B cell (primary cell): Measurements from ENCODE around the gene ZNF320. TPM values are rescaled to one million over a fixed set of nuclear protein-coding genes. Genes with fewer than 3 reads are reported as not detected.
"Not testable (repeated sequence)": the region's sequence is repeated elsewhere in the genome, so short reads cannot be mapped to it uniquely, and the experiment has no call there.

Experiments
- ATAC-seq: fragments of 200-7000 bp; cut with Tn5 transposase; one replicate; pipeline ENCODE4 v1.10.0; 2021; ENCODE audit warnings: low read depth, mild to moderate bottlenecking, moderate number of reproducible peaks, moderate library complexity
- CTCF ChIA-PET: fragments of 350-600 bp; sonication (Branson Sonifier 250); formaldehyde crosslinking; loops from one replicate; lab custom pipeline; 2021; ENCODE audit warnings: antibody characterized with exemption, inconsistent platforms; lab: Charles Lee
- POLR2A ChIA-PET: fragments of 350-600 bp; sonication (Branson Sonifier 250); formaldehyde crosslinking; loops from one replicate; lab custom pipeline; 2021; ENCODE audit warnings: antibody characterized with exemption; lab: Charles Lee
- DNase-seq: peaks from one replicate; pipeline ENCODE4 v3.0.0; 2013
- H2AFZ ChIP-seq: 2 replicates; pipeline ENCODE4 v1.6.1; 2012; ENCODE audit warnings: mild to moderate bottlenecking, low read depth, low read length; ENCODE audit not compliant: insufficient read depth, poor library complexity, severe bottlenecking
- H3K27ac ChIP-seq, 2 donors: 1 replicate in 1 of 2; 2 replicates in 1 of 2; pipeline ENCODE4 v1.5.1; 2012 to 2013; ENCODE audit warnings: low read length in 2 of 2, mild to moderate bottlenecking in 2 of 2, moderate library complexity in 1 of 2
- H3K27me3 ChIP-seq, 4 experiments: fragments of 200-600 bp in 1 of 4; sonication (generic) in 1 of 4; replicated peaks in 1 of 4; 1 replicate in 2 of 4; 2 replicates in 2 of 4; pipeline versions ENCODE4 v1.6.1 to v1.7.0; 2013 to 2016; ENCODE audit warnings: low read length in 3 of 4, mild to moderate bottlenecking in 2 of 4, mixed read lengths in 1 of 4, moderate library complexity in 1 of 4; ENCODE audit not compliant: insufficient read depth in 4 of 4, control insufficient read depth in 3 of 4; ENCODE audit errors: control extremely low read depth in 1 of 4
- H3K36me3 ChIP-seq, 2 experiments: replicated peaks in 1 of 2; 1 replicate in 1 of 2; 2 replicates in 1 of 2; pipeline versions ENCODE4 v1.6.1 to v1.7.1; 2013; ENCODE audit warnings: low read length in 1 of 2; ENCODE audit not compliant: insufficient read depth in 2 of 2, control insufficient read depth in 1 of 2; ENCODE audit errors: control extremely low read depth in 1 of 2, extremely low read depth in 1 of 2
- H3K4me1 ChIP-seq, 2 donors: fragments of 200-600 bp in 1 of 2; sonication (generic) in 1 of 2; 1 replicate in 1 of 2; 2 replicates in 1 of 2; pipeline versions ENCODE4 v1.5.1 to v1.6.1; 2013 to 2017; ENCODE audit warnings: low read length in 2 of 2; ENCODE audit not compliant: control insufficient read depth in 2 of 2, insufficient read depth in 2 of 2
- H3K4me2 ChIP-seq: replicated peaks from 2 replicates; pipeline ENCODE3; 2012; ENCODE audit warnings: mild to moderate bottlenecking, low read depth, low read length; ENCODE audit not compliant: poor library complexity, severe bottlenecking
- H3K4me3 ChIP-seq, 5 experiments: fragments of 200-600 bp in 1 of 5; sonication (generic) in 1 of 5; 1 replicate in 3 of 5; 2 replicates in 2 of 5; pipeline versions ENCODE4 v1.5.1 to v1.7.0; 2011 to 2016; ENCODE audit warnings: low read length in 4 of 5, mild to moderate bottlenecking in 4 of 5, low read depth in 2 of 5, control low read depth in 1 of 5, moderate library complexity in 1 of 5; ENCODE audit not compliant: insufficient read depth in 1 of 5; ENCODE audit errors: control extremely low read depth in 1 of 5, extremely low read depth in 1 of 5
- H3K79me2 ChIP-seq: fragments of 200-600 bp; sonication (generic); one replicate; pipeline ENCODE4 v1.6.0; 2016; ENCODE audit warnings: low read length; ENCODE audit not compliant: control insufficient read depth, insufficient read depth
- H3K9ac ChIP-seq: fragments of 200-600 bp; sonication (generic); 2 replicates; pipeline ENCODE4 v1.6.1; 2017; ENCODE audit warnings: mild to moderate bottlenecking, low read length, moderate library complexity
- H3K9me3 ChIP-seq, 3 donors: one replicate each; pipeline versions ENCODE4 v1.6.1 to v1.7.1; 2013; ENCODE audit warnings: low read length in 2 of 3; ENCODE audit not compliant: control insufficient read depth in 2 of 3, insufficient read depth in 1 of 3; ENCODE audit errors: control extremely low read depth in 1 of 3
- H4K20me1 ChIP-seq: 2 replicates; pipeline ENCODE4 v1.6.0; 2012; ENCODE audit warnings: mild to moderate bottlenecking, low read length; ENCODE audit not compliant: insufficient read depth, control insufficient read depth, poor library complexity, severe bottlenecking
- H3K27ac Mint-ChIP-seq: one replicate; pipeline ENCODE4 v1.8.0; 2021; ENCODE audit warnings: mixed read lengths
- H3K27me3 Mint-ChIP-seq: one replicate; pipeline ENCODE4 v1.8.0; 2021; ENCODE audit warnings: mixed read lengths
- H3K4me1 Mint-ChIP-seq: one replicate; pipeline ENCODE4 v1.8.0; 2021; ENCODE audit warnings: mixed read lengths
- H3K4me3 Mint-ChIP-seq: one replicate; pipeline ENCODE4 v1.8.0; 2021; ENCODE audit warnings: mixed read lengths
- H3K9me3 Mint-ChIP-seq: one replicate; pipeline ENCODE4 v1.8.0; 2022; ENCODE audit warnings: mixed read lengths; ENCODE audit not compliant: insufficient read depth
- EZH2 ChIP-seq: IDR thresholded peaks from 2 replicates; pipeline ENCODE4 v1.6.1; 2012; ENCODE audit warnings: borderline replicate concordance, low read depth, mild to moderate bottlenecking, moderate library complexity, low read length; ENCODE audit not compliant: insufficient read depth, poor library complexity, severe bottlenecking
- WGBS: methylation state at CpG from one replicate; pipeline ENCODE4 v1.1.5; 2013; ENCODE audit warnings: missing lambda C conversion rate; ENCODE audit not compliant: insufficient coverage; 5-methylcytosine and 5-hydroxymethylcytosine counted together
- intact Hi-C: fragments of 100-400 bp; cut with micrococcal nuclease; formaldehyde crosslinking; loops from one replicate; pipeline ENCODE4 v1.10.0; 2022
- polyA plus RNA-seq: library from polyadenylated mRNA; depleted of rRNA; stranded (reverse); fragments of >200 nt; gene quantifications from 2 replicates; pipeline ENCODE4 v1.2.3, GENCODE V29; 2012
- total RNA-seq, 2 donors: library from RNA; stranded (reverse); fragments of 120-200 nt in 1 of 2; gene quantifications; 1 replicate in 1 of 2; 2 replicates in 1 of 2; pipeline versions ENCODE4 v1.2.3 to v1.2.4, GENCODE V29; 2013 to 2022
- TF ChIP-seq, protein P1 (sequence below): fragments of 200-600 bp; IDR thresholded peaks from one replicate; pipeline ENCODE4 v1.8.0; 2022; ENCODE audit warnings: antibody characterized with exemption, mild to moderate bottlenecking

The ZNF320 gene
- total and polyA plus RNA-seq, 2 donors (not counting 1 experiment from before 2014, with no cell fraction given): 14.5 to 33.1 TPM

DNA sequence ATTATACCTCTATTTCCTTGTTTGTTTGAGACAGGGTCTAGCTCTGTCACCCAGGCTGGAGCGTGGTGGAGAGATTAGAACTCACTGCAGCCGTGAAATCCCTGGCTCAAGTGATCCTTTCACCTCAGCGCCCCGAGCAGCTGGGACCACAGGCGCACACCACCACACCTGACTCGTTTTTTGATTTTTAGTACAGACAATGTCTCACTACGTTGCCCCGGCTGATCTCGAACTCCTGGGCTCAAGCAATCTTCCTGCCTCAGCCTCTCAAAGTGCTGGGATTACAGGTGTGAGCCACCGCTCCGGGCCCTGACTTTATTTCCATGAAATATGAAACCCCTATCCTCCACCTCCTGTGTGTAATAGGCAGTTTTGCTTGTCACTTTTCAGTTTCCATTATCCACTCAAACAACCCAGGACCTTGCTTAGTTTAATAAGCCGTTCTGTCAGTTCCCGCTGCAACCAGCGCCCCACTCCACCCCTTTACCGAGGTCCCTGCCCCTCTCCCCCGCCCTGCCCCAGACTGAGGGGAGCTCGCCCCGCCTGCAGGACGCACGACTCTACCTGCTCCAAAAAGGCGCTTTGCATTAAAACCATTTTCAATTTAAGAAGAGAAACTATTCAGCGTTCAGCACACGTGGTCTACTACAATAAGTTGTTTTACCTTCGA lies 48.4 kb upstream of the ZNF320 start:
- Mint-ChIP-seq H3K9me3 (peaks cover 14% of the 10 kb centered on the region), H3K27me3 (no peaks in the 10 kb centered on the region), H3K4me1 (peaks cover 17% of the 10 kb centered on the region), H3K4me3 (no peak overlapping the region), H3K27ac (no peak overlapping the region)
- H3K9ac ChIP-seq: no peak overlapping the region
- ChIA-PET CTCF (no interaction called here), POLR2A (no interaction called here)
- DNase-seq (no peak), ATAC-seq (no peak)
- H3K9me3 ChIP-seq: peaks cover 11 to 55% (median 46%) of the 10 kb centered on the region in 3 donors
- 97% methylated on average over 13 of the region's 24 CpGs for WGBS
- no peak overlapping the region for H2AFZ ChIP-seq
- no peak overlapping the region for H3K27ac ChIP-seq
- no peaks in the 10 kb centered on the region for H4K20me1 ChIP-seq
- no peaks in the 10 kb centered on the region for H3K27me3 ChIP-seq
- no peak overlapping the region for H3K4me2 ChIP-seq
- no peak overlapping the region for H3K4me3 ChIP-seq
- peaks cover 21% of the 10 kb centered on the region for H3K79me2 ChIP-seq
- H3K36me3 ChIP-seq: peaks cover 8 to 10% of the 10 kb centered on the region in 2 experiments
- peaks cover 6 to 16% of the 10 kb centered on the region in 2 donors for H3K4me1 ChIP-seq
- TF ChIP-seq, protein P1, sequence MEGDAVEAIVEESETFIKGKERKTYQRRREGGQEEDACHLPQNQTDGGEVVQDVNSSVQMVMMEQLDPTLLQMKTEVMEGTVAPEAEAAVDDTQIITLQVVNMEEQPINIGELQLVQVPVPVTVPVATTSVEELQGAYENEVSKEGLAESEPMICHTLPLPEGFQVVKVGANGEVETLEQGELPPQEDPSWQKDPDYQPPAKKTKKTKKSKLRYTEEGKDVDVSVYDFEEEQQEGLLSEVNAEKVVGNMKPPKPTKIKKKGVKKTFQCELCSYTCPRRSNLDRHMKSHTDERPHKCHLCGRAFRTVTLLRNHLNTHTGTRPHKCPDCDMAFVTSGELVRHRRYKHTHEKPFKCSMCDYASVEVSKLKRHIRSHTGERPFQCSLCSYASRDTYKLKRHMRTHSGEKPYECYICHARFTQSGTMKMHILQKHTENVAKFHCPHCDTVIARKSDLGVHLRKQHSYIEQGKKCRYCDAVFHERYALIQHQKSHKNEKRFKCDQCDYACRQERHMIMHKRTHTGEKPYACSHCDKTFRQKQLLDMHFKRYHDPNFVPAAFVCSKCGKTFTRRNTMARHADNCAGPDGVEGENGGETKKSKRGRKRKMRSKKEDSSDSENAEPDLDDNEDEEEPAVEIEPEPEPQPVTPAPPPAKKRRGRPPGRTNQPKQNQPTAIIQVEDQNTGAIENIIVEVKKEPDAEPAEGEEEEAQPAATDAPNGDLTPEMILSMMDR: no peak
- no peak for TF ChIP-seq EZH2
- intact Hi-C loops: loop anchor here (10.0 kb wide), 1 partner anchor 419 kb away; the partner anchor contains the start of gene ZNF525

DNA sequence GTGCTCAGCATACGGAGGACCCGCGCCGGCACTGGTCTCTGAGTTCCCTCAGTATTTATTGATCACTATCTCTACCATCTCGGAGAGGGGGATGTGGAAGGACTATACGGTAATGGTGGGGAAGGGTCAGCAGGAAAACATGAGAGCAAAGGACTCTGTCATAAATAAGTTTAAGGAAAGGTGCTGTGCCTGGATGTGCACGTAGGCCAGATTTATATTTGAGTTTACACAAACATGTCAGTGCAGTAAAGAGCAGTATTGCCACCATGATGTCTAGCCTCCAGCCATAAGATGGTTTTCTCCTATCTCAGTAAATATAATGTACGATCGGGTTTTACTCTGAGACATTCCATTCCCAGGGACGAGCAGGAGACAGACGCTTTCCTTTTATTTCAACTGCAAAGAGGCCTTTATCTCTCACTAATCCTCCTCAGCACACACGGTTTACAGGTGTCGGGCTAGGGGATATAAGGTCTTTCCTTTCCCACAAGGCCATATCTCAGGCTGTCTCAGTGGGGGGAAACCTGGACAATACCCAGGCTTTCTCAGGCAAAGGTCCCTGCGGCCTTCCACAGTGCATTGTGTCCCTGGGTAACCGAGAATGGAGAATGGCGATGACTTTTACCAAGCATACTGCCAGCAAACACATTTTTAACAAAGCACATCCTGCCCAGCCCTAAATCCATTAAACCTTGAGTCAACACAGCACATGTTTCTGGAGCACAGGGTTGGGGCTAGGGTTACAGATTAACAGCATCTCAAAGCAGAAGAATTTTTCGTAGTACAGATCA lies 47.5 kb upstream of the ZNF320 start:
- ATAC-seq, H4K20me1 ChIP-seq, H2AFZ ChIP-seq, DNase-seq, CTCF ChIA-PET, H3K27me3 Mint-ChIP-seq, H3K36me3 ChIP-seq, H3K4me3 ChIP-seq, H3K9me3 Mint-ChIP-seq, H3K4me2 ChIP-seq, H3K9ac ChIP-seq, H3K27me3 ChIP-seq, H3K27ac ChIP-seq, POLR2A ChIA-PET: not testable (repeated sequence)
- peak overlapping the region; percentile 64 for H3K4me3 Mint-ChIP-seq
- H3K79me2 ChIP-seq: peaks cover 24% of the 10 kb centered on the region
- 99% methylated on average over 9 of the region's 17 CpGs for WGBS
- peaks cover 3 to 55% (median 37%) of the 10 kb centered on the region in 3 donors for H3K9me3 ChIP-seq
- H3K4me1 ChIP-seq: peaks cover 6 to 16% of the 10 kb centered on the region in 2 donors
- intact Hi-C loops: loop anchor here (5.0 to 10.0 kb wide), 2 partner anchors 418 to 420 kb away; partner anchors contain the start of genes ZNF525 and ZNF808
- peak overlapping the region; percentile 50 for H3K27ac Mint-ChIP-seq
- H3K4me1 Mint-ChIP-seq: peaks cover 20% of the 10 kb centered on the region
